Measurements from ENCODE around the gene TMEM61. TPM values are rescaled to one million over a fixed set of nuclear protein-coding genes. Genes with fewer than 3 reads are reported as not detected.

The TMEM61 gene
- polyA plus RNA-seq, 3 donors = 0.64 to 1.6 (median 1.5) TPM

- DNase-seq = no peak
These were observed 3.9 kb downstream of the TMEM61 start for GRCh38 chr1:54984131-54984842.

GRCh38 chr1:54985556-54985955 is 5.1 kb downstream of the TMEM61 start:
- no peak for DNase-seq

GRCh38 chr1:54986025-54986424 is 5.6 kb downstream of the TMEM61 start:
- DNase-seq = no peak

- DNase-seq = no peak
These were observed 6.1 kb downstream of the TMEM61 start for GRCh38 chr1:54986533-54986932.

GRCh38 chr1:54987427-54987826 is 7.0 kb downstream of the TMEM61 start:
- no peak for DNase-seq

- no peak for DNase-seq
These were observed 7.7 kb downstream of the TMEM61 start for GRCh38 chr1:54987919-54988705.

GRCh38 chr1:54988975-54989374 is 8.5 kb downstream of the TMEM61 start:
- DNase-seq = no peak

- no peak for DNase-seq
These were observed 9.0 kb downstream of the TMEM61 start for GRCh38 chr1:54989473-54989872.

GRCh38 chr1:54989968-54990810 is 9.8 kb downstream of the TMEM61 start:
- DNase-seq = no peak

- DNase-seq = no peak
These were observed 10.5 kb downstream of the TMEM61 start for GRCh38 chr1:54990916-54991315.

GRCh38 chr1:54991939-54992338 is 11.5 kb downstream of the TMEM61 start:
- no peak for DNase-seq

GRCh38 chr1:54993140-54993539 is 12.7 kb downstream of the TMEM61 start:
- no peak for DNase-seq

- no peak for DNase-seq
These were observed 14.0 kb downstream of the TMEM61 start for GRCh38 chr1:54994355-54994990.

- DNase-seq = no peak
These were observed 14.8 kb downstream of the TMEM61 start for GRCh38 chr1:54995013-54995760.

GRCh38 chr1:54995835-54996234 is 15.4 kb downstream of the TMEM61 start:
- DNase-seq = no peak

GRCh38 chr1:54996359-54996868 is 16.0 kb downstream of the TMEM61 start:
- peak; percentile 64 for DNase-seq

GRCh38 chr1:54996869-54997710 is 16.7 kb downstream of the TMEM61 start:
- DNase-seq = no peak

- DNase-seq = no peak
These were observed 17.2 kb downstream of the TMEM61 start for GRCh38 chr1:54997711-54997986.

- DNase-seq = no peak
These were observed 17.7 kb downstream of the TMEM61 start for GRCh38 chr1:54998100-54998499.

- DNase-seq = no peak
These were observed 18.2 kb downstream of the TMEM61 start, which contains the start of gene BSND for GRCh38 chr1:54998677-54999076. Gene BSND, plus strand, starts transcription at chr1:54998933. Its CDS starts 254 bp downstream, at chr1:54999187.
